ENCODE measurements around the gene STMN3.

GRCh38 chr20:63693733-63694583 lies 40.7 kb upstream of the STMN3 start:
- TF ChIP-seq CTCF (IDR thresholded peaks at IDR 0.05; ENCODE audit: insufficient read depth, low read length), result no peak
- TF ChIP-seq POLR2AphosphoS5 (IDR thresholded peaks at IDR 0.05; ENCODE audit: low read depth), result no peak; the same call in 1 of the 2 replicates
- no peak for TF ChIP-seq REST (IDR thresholded peaks at IDR 0.05; ENCODE audit: insufficient replicate concordance, low read depth)
- TF ChIP-seq GABPA (IDR thresholded peaks at IDR 0.05; ENCODE audit: low read depth), result no peak
- TF ChIP-seq SPI1 (IDR thresholded peaks at IDR 0.05; ENCODE audit: borderline replicate concordance, low read depth), result no peak
